Stimulated activated CD8-positive, alpha-beta memory T cell treated with anti-CD3 and anti-CD28 coated beads, Interleukin-12 subunit alpha, Interleukin-12 subunit beta, amount 100 ng/mL, for 1 hour (primary cell): ENCODE data around the gene ERAS.

ENCODE experiments used
- DNase-seq: peaks from one replicate; pipeline ENCODE4 v3.0.0-alpha.2; 2020; ENCODE audit warnings: low read depth

ERAS gene

DNA sequence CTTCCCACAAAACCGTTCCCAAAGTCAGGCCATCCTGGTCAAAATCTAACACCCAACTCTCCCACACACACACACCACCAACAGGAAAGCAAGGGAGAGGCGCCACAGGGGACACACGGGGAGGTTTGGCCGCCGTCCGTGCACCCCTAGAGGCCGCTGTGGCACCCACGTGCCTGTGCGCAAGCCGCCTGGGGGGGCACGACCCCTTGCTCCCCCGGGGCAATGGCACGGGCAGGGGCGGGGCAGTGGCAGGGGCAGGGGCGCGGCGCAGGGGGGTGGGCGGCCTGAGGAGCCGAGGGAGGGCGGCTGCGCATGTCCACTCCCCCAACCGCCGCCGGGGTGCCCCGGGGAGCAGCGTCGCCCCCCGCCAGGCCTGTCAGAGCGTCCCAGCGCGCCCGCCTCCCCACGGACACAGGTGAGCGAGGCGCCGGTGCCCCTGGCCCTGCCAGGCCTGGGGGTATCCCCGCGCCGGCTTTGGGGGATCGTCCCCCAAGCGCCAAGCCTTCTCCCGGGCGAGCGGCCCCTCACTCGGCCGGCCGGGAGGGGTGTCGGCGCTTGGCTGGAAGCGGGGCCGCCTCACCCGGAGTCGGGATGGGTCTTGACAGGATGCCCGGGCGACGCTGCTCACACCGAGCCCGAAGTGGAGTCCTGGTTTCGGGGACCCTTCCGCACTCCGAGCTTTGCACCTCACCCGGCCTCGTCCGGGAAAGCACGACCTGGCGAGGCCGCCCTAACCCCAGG lies at the start of gene ERAS:
TSS of gene ERAS (plus strand) at position 379 of the 741 bp plus-strand sequence. CDS start 2,611 bp downstream, outside the sequence.
- no peak for DNase-seq

GRCh38 chrX:48776818-48777439 lies 49.4 kb upstream of the ERAS start:
- DNase-seq: no peak

DNA sequence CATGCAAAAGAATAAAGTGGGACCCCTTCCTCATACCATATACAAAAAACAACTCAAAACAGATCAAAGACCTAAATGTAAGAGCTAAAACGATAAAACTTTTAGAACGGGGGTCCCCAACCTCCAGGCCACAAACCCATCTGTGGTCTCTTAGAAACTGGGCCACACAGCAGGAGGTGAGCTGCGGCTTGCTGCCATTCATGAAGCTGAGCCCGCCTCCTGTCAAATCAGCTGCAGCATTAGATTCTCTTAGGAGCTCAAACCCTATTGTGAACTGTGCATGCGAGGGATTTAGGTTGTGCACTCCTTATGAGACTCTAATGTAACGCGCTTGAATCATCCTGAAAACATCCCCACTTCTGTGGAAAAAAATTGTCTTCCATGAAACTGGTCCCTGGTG lies 46.9 kb upstream of the ERAS start:
- no peak for DNase-seq

GRCh38 chrX:48781705-48782104 lies 44.6 kb upstream of the ERAS start:
- DNase-seq: no peak

DNA sequence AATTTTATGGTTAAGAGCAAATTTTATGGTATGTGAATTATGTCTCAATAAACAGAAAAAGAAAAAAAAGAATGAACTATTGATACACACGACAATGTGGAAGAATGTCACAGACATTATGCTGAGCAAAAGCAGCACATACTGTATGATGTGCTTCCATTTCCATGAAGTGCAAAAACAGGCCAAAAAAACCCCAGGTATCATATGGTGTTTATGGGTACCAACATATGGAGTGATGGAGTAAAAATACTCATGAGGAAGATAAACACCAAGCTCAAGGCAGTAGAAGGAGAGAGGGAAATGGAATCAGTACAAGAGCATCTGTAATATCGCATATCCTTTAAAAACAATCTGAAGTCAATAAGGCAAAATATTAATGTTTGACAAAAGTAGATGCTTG lies 44.1 kb upstream of the ERAS start:
- no peak for DNase-seq

DNA sequence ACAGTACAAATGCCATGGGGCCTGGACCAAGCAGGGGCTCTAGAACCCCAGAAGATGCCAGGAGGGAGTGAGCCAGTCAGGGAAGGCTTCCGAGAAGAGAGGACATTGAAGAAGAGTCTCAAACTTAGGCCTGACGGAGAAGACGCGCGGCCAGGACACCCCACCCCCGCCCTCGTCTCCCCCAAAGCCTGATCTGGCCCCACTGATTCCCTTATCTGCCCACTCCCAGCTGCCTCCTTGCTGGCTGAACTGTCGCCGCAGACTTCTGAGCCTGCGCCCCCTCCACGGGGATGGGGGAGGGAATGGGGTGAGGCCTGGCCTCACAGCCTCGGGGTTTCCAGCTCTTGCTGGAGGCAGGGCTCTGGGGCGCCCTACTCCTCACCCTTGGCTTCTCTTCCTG lies 43.5 kb upstream of the ERAS start:
- no peak for DNase-seq

GRCh38 chrX:48784726-48785125 lies 41.6 kb upstream of the ERAS start:
- no peak for DNase-seq

GRCh38 chrX:48785186-48785539 lies 41.1 kb upstream of the ERAS start:
- no peak for DNase-seq

- no peak for DNase-seq
Measured at GRCh38 chrX:48785540-48786214, 40.6 kb upstream of the ERAS start.

- DNase-seq: no peak
Measured at GRCh38 chrX:48786341-48786800, 39.9 kb upstream of the ERAS start, which contains the start of gene GATA1. Gene GATA1 (plus strand): TSS chrX:48786590. CDS start chrX:48791110, 4,520 bp downstream.

DNA sequence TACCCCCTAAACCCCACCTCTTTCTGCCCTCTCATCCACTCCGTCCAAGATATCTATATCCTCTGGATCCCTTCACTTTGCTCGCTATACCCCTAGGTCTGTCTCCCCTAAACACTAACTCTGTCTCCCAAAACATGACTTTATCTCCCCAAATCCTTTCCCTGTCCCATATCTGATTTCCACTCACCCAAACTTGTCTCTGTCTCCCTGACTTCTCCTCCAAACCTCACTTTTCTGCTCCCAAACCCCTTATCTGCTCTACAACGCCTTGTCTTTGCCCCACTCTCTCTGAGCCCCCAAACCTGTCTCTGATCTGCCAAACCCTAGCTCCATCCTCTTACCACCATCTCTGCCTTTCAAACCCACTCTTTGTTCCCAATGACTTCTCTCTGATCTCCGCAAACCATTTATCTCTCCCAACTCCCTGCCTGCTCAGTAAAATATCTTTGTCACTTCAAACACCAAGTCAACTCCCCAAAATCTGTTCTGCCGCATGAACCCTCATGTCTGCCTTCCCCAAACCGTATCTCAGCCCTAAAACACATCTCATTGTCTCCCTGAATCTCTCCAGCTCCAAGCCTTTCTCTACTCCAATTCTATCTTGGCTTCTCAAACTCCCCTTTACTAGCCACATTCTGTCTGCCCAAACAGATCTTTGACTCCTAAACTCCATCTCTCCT lies 39.3 kb upstream of the ERAS start:
- no peak for DNase-seq

- DNase-seq: no peak
Measured at GRCh38 chrX:48787505-48788443, 38.5 kb upstream of the ERAS start.

DNA sequence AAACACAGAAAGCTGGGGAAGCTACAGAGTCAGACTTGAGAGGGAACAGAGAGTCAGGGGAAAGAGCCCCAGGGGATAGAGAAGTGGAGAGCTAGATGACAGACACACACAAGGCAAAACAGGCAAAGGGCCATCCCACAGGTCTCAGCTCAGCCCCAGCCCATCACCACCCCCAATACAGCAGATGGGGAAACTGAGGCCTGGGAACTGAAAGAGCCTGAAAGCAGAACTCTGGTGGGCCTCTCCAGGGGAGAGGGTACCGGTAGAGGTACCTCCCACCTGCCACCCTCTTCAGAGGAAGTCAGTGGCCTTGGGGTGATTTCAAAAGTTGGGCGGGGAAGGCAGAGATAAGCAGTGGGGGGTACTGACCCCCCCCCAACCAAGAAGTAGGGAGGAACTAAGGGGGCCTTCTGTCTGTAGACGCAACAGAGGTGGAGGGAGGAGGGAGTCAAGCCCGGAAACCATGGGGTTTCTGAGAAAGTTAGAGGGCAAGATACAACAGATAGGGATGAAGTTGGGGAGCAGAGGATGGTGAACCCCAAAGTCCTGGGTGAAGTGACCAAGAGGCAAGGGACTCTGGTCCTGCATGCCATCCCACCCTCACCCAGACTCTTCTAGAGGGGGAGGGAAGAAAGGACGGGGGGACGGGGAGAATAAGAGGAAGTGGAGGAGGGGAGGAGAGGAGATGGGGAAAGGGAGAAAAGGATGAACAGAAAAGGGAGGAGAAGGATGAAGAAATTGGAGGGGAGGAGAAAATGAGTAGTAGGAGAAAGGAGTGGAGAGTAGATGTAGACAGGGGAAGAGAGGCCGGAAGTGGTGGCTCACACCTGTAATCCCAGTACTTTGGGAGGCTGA lies 36.7 kb upstream of the ERAS start:
- DNase-seq: no peak

- DNase-seq: no peak
Measured at GRCh38 chrX:48790477-48790876, 35.8 kb upstream of the ERAS start.

DNA sequence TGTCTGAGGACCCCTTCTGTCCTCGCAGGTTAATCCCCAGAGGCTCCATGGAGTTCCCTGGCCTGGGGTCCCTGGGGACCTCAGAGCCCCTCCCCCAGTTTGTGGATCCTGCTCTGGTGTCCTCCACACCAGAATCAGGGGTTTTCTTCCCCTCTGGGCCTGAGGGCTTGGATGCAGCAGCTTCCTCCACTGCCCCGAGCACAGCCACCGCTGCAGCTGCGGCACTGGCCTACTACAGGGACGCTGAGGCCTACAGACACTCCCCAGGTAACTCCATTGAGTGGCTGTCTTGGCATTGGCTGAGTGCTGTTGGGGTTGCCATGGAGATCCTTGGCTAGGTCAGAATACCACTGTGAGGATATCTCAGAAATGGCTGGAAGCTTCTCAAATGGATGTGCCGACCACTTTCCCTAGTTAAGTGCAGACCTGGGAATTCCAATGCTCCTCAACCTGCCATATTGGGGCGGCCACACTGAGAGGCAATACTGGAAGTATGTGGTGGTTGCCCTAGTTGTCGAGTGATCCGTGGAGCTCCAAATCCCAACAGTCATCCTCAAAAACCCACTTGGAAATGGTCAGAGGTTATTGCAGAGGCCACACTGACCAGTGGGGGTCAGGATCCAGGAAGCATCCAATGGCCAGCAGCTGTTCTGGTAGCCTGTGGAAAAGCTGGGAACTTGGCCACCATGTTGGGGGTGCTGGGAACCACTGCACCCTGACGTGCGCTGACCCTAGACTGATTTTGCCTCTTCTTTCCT lies 35.1 kb upstream of the ERAS start:
- no peak for DNase-seq

DNA sequence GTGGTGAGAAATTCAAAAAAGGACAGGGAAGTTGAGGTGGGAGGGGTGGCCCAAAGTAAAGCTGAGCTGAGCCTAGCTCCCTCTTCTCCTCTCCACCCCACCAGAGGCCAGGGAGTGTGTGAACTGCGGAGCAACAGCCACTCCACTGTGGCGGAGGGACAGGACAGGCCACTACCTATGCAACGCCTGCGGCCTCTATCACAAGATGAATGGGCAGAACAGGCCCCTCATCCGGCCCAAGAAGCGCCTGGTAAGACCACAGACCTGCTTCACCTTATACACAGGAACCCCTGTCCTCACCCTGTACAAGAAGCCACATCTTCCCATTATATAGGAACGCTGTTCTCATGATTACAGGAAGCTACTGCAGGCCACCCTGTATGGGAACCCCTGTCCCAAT lies 34.1 kb upstream of the ERAS start:
- no peak for DNase-seq

- no peak for DNase-seq
Measured at GRCh38 chrX:48793935-48794334, 32.4 kb upstream of the ERAS start.

GRCh38 chrX:48794340-48794910 lies 31.9 kb upstream of the ERAS start:
- no peak for DNase-seq

GRCh38 chrX:48794911-48795515 lies 31.3 kb upstream of the ERAS start:
- no peak for DNase-seq
